ENCODE data around the gene ADAM15. TPM values are rescaled to one million over a fixed set of nuclear protein-coding genes. Genes with fewer than 3 reads are reported as not detected.

Gene ADAM15
- total RNA-seq, 1 donor from 2014 or later: 46.0 TPM

- DNase-seq: peak; percentile 24
Measured at GRCh38 chr1:155051777-155052398, 772 bp downstream of the ADAM15 start.

DNA sequence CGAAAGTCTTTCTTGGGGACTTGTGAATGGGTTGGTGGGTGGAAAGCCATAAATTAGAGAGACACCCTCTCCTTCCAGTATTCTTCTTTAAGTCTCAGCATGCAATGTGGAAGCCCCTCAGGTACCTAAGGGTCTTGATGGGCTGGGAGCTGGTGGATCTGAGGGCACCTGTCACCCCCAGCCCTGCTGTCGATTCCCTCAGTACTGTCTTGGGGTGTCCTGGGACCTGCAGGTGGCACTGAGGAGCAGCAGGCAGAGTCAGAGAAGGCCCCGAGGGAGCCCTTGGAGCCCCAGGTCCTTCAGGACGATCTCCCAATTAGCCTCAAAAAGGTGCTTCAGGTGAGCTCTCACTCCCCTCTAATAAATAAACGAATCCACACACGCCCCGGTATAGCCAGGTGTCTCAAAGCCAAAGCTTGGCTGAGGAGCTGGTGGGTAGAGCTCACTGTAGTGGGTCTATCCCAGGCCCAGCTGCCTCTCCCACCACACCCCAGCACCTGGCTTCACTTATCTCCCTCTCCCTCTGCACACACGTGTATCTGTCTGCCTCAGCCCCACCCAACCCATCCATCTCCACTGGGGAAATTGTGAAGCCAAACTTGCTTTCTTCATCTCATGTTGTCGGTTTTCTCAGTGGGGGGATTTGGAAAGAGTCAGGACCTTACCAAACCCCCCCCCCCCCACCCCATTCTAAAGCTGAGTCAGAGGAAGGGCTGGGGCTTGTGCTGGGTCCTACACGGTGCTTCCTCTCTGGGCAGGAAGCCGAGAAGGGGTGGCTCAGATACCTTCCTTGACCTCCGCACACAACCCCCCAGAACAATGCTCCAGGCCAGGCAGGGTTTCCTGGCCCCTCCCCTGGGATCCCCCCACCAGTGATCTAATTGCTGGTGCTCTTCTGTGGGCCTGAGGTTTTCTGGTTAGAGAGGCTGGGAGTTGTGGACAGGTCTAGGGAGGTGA lies 1.6 kb downstream of the ADAM15 start:
- DNase-seq: no peak

DNA sequence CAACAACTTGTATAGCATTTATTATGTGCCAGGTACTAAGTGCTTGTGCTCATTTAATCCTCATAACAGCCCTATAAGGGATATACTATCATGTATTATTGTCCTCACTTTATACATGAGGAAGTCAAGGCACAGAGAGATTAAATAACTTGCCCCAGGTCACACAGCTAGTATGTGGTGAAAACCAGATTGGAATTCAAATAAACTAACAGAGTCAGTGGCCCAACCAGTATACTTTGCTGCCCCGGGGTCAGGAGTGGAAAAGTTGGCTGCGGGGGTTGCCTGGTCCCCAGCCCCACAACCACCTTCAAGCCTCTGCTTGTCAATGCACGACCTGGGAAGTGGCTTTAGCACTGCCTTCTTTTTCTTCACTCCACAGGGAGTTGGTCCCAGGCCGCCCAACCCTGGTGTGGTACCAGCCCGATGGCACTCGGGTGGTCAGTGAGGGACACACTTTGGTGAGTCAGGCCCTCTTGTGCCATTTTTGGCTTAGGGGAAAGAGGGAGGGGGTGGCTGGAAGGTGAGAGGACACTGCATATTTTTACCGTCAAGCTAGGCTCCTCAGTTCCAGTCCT lies 2.5 kb downstream of the ADAM15 start:
- DNase-seq: no peak

DNA sequence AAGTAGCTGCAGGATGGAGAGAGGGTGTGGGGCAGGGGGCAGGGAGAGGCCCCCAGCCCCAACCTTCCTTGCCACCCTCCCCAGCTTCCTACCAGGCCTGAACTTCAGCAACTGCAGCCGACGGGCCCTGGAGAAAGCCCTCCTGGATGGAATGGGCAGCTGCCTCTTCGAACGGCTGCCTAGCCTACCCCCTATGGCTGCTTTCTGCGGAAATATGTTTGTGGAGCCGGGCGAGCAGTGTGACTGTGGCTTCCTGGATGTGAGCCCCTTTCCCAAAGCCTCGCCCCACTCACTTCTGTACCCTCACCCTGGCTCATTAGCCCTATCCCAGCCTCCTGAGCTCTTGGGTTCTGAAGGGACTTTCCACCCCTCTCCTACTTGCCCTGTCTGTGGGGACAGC lies 6.0 kb downstream of the ADAM15 start:
- no peak for DNase-seq

GRCh38 chr1:155057788-155058211 lies 6.7 kb downstream of the ADAM15 start:
- DNase-seq: no peak

DNA sequence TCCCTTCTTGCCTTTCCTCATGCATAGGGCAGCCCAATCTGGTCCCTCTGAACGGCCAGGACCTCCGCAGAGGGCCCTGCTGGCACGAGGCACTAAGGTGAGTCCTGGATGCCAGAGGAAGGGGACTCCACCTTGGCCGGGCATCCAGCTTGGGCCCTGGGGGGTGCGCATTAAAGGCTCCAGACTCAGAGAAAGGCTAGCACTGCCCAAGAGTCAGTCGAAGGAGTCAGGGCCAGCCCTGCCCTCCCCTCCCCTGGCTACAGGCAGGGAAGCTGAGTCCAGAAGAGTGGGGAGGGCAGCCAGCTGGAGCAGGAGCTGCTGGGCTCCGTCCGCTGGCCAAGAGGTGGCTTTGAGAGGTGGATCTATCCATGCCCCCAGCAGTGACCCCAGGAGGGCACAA lies 9.6 kb downstream of the ADAM15 start:
- no peak for DNase-seq

GRCh38 chr1:155061381-155062150 lies 10.4 kb downstream of the ADAM15 start:
- peak; percentile 69 for DNase-seq

GRCh38 chr1:155062151-155062686 lies 11.1 kb downstream of the ADAM15 start:
- no peak for DNase-seq

DNA sequence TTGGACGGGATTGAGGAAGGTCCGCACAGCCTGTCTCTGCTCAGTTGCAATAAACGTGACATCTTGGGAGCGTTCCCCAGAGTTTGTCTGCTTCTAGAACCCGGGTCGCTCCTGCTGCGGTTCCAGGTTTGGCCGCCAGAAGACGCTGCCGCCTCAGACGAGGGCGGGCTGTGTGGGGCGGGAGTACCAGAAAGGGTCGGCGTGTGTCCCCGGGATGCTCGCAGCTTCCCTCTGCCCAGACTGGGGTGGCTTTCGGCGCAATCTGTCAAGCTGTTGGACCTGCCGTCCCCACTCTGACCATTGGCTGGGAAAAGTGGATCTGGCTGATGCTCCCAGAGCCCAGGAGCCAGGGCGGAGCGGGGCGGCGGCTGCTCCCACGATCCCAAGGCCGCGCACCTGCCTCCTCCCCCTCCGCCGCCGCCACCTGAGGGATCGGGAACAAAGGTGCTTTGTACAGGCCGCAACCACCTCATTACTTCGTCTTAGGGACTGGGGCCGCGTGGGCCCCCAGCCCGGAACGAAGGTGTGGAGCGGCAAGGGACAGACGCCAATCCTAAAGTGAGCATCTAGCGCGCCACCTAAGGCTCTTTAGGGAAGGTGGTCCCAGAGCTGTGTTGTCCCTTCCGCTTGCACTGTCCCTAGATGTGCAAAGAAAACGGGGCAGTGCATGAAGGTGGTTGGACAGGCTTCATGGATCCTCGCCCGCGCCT lies 11.7 kb downstream of the ADAM15 start:
- no peak for DNase-seq

- DNase-seq: peak; percentile 75
Measured at GRCh38 chr1:155063550-155064110, 12.5 kb downstream of the ADAM15 start, which contains the start of gene EFNA4. TSS of gene EFNA4 (plus strand) at chr1:155063740. CDS start at chr1:155063824, 84 bp downstream.

DNA sequence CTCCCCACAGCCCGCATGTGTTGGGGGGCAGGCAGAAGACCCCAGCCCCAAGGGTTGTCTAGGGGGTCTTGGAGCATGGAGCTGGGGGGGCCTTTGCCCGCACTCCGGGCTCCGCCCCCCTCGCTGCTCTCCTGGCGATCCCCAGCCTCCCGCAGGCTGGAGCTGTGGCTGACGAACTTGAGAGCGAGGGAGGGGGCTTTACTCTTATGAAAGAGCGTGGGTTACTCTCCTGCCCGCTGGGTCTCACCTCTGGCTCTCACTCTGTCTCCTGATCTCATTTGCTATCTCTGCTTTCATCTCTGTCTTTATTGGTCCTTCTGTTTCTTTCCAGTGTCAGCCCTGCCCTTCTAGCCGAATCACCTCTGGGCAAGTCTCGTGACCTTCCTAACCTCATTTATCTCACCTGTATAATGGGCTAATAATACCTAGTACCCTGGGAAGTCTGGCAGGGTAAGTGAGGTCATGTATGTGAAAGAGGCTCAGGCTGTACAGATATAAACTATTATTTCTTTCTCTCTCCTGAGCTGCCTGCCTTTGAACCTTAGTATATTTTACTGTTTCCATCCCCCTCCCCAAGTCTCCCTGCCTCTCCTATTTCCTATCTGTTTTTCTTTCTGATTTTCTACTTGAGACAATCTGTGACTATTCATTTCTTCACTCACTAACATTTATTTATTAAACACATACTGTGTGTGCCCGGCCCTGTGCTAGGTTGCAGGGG lies 13.2 kb downstream of the ADAM15 start:
- DNase-seq: no peak

- DNase-seq: no peak
Measured at GRCh38 chr1:155064832-155065429, 13.8 kb downstream of the ADAM15 start.

- no peak for DNase-seq
Measured at GRCh38 chr1:155066777-155067176, 15.7 kb downstream of the ADAM15 start.

GRCh38 chr1:155068599-155068998 lies 17.5 kb downstream of the ADAM15 start:
- no peak for DNase-seq

DNA sequence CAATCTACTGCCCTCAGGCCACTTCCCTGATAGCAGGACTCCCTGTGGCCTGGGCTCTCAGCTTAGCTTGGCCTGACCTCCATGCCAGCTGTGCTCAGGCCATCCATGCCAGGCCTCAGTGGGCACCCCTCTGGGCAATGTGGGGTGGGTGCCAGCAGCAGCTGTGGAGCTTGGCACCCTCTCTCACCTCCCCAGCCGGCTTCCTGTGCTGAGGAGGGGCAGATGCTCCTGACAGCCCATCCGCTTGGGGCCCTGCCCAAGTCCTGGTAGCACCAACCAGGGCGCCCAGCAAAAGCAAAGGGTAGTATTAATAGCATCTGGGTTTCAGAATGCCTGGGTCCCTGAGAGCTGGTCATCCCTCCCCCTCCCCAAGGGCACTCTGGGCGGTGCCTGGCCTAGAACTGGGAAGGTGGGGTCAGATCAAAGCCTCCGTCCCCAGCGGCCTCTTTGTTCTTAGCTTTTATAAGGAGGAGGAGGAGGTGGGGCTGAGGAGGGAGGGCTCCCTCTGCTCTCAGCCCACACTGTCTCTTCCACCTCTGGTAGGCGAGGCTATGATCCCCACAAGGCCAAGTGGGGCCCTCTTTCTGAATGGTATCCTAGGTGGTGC lies 18.5 kb downstream of the ADAM15 start:
- no peak for DNase-seq

- DNase-seq: no peak
Measured at GRCh38 chr1:155070158-155070621, 19.1 kb downstream of the ADAM15 start.

GRCh38 chr1:155070721-155071569 lies 19.8 kb downstream of the ADAM15 start:
- peak; percentile 72 for DNase-seq

GRCh38 chr1:155071701-155072100 lies 20.6 kb downstream of the ADAM15 start:
- no peak for DNase-seq

Data from skin of body (tissue), 2 donors.